Kidney glomerular epithelial cell (primary cell): Measurements from ENCODE around the gene PLXDC2.
"Not testable (repeated sequence)": the region's sequence is repeated elsewhere in the genome, so short reads cannot be mapped to it uniquely, and the experiment has no call there.

Experiments
- DNase-seq: peaks from one replicate; lab custom pipeline; 2025; lab: John Stamatoyannopoulos, UW

Gene PLXDC2

DNA sequence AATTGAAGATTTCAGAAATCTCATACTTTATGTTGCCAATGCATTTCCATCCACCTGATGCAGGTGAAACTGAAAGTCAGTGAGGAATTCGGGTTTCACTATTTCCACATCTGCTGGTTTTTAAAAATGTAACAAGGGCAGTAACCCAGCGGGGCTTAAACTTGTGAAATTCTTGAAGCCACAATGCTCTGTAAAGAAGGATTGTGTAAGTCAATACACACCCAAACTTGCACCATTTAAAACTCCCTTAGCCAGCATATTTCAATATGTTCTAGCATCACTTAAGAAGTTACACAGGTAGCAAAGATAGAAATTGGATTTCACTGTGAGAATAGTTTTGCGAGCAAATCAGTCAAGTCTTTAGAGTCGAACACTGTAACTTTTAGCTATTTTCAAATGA is 386.1 kb downstream of the PLXDC2 start:
- DNase-seq: no peak

DNA sequence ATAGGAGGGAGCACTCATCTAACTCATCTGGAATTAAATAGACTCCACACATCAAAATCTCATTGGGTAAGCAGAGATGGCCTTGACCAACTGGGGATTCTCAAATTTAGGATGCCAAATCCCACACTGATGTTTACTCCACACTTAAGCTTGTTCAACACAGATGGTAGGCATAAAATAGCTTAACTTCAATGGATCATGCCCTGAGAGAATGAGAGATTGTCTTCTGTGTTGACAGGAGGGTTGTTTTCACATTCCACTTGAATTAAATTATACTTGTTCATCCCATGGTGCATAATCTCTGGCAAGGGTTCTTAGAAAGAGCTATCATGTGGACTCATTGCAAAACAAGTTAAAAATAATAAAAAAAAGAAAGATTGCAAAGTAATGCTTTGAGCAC is 391.4 kb downstream of the PLXDC2 start:
- DNase-seq: no peak

DNA sequence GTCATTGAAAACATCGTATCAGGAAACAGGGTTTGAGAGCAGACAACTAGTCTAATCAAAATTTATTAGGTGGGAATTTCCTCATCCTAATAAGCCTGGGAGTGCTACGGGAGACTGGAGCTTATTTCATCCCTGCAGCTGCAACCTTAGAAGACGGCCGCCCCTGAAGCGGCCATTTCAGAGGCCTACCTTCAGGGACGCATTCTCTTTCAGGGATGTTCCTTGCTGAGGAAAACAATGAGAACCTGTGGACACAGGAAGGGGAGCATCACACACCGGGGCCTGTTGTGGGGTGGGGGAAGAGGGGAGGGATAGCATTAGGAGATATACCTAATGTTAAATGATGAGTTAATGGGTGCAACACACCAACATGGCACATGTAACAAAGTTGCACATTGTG is 392.9 kb downstream of the PLXDC2 start:
- DNase-seq: not testable (repeated sequence)

DNA sequence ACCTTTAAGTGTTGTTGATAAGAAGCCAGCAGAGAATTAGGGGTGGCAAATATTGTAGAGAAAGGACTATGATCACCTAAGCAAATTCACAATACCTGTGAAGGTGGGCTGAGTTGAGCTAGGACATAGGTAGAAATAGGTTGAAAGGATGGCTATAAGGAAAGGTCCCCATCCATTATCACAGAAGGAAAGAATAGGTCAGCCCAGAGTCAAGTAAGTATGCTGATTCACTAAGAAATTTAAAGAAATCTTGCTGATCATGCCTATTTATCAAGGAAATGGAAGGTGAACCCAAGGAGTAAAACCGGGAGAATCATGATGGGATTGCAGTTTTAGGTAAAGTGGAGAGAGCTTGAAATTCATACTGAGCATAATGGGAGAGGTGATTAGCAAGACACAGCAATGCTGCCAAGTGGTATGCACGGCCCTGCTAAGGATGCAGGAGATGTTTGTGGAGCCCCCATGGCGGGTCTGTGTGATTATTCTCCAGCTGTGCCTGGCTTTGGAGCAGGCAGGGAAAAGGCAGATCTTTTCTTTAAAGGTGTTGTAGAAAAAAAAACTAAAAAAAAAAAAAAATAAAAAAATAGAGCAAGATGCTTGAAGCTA is 399.4 kb downstream of the PLXDC2 start:
- no peak for DNase-seq

DNA sequence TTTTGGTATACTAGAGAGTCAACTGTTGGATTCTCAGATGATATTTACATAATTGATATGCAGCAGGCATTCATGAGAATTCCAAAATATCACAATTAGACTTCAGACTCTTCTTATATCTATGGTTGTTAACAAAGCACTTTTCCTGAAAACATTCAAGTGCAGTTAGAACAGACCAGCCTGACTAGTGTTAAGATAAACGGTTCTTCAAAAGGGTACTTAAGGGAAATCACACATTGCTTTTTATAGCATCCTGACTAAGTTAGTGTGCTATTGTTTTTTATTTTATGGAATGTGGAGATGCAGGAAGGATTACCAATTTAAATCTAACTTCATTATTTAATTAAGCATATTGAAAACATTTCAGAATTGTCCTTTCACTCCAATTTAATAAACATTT is 405.1 kb downstream of the PLXDC2 start:
- DNase-seq: no peak

DNA sequence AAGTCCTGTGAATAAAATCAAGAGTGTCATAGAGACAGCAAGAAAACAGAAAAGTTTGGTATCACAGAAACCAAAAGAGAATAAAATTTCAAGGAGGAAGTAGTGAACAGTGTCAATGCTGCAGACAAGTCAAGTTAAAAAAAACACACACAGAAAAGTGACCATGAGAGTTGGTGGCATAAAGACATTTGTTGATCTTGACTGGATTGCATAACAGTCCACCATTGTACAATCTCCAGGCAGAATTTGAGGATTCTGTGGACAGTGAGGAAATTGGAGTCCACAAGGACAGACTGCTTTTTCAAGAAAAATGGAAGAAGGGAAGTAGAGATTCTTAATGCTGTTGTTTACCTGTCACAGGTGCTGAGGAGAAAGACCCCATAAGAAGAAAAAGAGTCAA is 412.5 kb downstream of the PLXDC2 start:
- no peak for DNase-seq

DNA sequence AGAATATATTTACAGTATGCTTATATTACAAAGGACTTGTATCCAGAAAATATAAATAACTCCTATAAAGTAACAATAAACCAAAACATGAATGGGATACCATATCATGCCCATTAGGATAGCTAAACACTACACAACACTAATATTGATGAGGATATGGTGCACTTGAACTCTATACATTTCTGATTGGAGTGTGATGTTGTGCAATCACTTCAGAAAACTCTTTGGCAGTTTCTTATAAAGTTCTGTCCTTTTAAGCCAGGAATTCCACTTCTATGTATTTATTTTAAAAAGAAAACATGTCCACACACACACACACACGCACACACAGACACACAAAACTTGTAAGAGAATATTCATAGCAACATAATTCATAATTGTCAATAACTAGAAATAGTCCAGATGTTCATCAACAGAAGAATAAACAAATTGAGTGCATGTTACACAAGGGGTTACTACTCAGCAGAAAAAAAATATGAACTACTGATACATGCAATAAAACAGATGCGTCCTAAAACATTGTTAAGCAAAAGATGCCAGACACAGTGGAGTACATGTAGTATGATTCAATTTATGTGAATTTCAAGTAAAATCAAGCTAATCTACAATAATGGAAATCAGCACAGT is 416.0 kb downstream of the PLXDC2 start:
- no peak for DNase-seq

DNA sequence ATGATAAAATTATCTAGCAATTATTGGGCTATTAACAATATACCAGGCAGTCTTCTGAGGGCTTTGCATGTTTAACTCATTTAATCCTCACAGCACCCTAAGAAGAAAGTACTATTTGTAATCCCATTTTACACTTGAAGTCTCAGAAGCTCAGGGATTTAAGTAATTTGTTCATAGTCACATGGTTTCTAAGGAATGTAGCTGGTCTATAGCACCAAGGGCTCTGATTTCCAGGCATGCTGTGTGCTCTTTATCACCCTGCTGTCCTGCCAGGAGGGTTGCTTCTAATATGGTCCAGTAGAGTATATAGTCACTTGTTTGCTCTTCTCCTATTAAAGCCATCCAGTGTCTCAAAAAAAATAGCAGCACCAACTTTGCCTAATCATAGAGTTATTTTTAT is 417.2 kb downstream of the PLXDC2 start:
- no peak for DNase-seq

DNA sequence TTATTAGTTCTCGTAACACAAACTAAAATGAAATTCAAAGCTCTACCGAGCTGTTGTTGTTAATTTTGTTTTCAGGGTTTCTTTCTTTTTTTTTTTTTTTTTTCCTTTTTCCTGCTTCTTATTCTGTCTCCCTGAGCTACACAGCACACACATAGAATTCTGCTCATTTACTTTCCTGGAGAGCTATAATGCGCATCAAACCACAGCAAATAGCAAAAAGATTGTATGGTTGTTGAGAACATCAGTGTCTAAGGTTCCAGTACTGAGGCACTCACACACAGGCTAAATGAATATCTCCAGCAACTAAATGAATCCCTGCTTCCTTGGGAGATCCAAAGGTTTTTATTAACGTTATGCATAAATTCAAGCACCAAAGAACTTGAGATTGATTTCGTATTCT is 418.3 kb downstream of the PLXDC2 start:
- no peak for DNase-seq

DNA sequence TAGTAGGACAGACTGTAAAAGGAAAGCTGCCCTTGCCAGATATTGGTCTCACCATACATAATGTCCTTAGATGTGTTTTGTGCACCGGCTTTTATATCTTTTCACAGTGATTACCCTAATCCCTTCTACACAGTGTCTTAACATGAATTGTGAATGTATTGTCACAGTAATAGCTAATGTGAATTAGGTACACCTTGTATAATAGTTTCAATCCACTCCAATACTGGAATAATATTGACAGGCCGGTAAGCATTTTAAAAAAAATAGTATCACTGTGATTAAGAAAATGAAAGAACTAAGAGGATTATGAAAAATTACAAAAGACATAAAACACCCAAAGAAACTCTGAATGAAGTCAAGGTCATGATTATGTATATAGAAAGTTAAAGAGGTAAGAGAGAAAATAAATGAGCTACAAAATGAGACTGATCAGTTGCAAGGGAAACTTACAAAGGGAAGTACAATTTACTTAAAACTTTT is 420.9 kb downstream of the PLXDC2 start:
- DNase-seq: no peak

DNA sequence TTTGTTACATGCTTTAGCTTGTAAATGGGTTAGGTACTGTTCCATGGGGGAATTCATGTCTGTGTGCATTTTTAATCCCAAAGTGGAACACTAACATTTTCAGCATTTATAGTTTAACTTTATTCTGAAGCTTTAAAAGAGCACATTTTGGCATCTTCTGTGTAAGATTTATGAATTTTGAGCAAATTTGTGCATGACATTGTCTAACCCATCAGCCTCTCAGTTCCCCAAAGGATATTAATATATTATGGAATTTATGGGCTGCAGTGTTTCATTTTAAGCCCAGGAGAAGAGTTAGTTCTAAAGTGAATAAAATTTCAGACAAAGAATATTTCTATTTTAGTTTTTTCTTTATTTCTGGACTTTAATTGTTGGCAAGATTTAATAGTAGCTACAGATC is 421.4 kb downstream of the PLXDC2 start:
- no peak for DNase-seq

DNA sequence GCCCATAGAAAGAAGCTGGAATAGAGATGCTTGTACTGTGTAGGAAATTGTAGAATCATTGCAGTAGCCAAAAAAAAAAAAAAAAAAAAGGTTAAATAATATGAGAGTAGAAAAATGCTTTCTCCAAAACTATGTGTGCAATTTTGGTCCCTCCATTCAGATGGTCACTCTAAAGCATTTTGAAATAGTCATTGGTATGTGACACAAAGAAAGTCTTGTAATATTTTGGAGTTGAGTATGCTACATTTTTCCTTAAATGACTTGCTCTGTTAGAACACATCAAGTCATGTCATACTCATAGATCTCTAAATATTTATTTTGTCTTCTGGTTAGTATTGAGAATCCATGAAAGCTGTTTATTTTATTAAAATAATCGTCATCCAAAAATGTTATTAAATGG is 424.4 kb downstream of the PLXDC2 start:
- DNase-seq: no peak

DNA sequence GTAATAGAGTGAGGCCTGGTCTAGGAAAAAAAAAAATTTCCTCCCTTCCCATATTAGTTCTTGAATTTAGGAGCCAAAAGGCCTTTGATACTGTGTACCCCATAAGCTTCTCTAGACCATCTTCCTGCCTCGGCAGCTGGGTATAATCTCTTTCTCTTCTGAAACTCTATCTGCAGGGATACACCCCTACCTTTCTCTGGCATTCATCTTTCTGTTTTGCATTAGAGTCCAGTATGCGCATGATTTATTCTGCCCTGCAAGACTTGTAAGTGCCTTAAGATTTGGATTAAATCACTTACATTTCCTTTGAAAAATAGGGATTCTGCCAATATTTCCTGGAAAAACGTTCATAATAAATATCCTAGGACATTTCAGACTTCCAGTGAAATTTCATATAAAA is 431.2 kb downstream of the PLXDC2 start:
- DNase-seq: no peak

DNA sequence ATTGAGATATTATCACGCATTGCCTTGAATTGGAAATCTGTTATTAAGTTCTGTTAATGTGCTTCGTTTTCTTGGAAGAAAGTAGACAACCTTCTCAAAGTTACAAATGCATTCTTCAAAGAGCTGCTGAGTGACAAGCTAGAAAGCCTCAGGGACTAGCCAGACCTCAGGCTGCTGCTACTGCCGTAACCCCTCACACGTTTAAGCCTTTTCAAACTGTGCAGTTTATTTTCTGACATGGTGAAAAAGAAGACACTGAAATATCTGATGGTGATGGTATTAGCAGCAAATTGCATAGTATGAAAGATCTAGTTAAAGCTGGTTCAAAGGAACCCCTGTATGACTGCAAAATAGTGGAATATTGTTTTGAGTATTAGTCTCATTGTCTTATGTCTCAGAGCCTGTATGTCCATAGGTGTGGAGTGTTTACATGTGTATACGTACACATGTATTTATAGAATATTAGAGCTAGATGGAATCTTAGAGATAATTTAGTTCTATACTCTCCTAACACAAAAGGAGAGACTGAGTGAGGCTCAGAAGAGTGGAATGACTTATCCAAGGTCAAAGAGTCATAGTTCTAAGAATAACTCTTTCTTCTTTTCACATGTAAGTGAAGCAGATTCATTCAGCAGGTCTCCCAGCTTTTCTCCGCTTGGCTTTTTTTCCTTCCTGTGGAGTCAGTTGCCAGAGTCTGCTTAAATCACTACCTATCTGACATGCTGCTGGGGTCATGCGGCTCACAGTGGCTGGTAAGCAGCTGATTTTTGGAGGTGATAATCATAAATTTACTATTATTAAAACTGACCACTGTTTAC is 431.9 kb downstream of the PLXDC2 start:
- DNase-seq: no peak

DNA sequence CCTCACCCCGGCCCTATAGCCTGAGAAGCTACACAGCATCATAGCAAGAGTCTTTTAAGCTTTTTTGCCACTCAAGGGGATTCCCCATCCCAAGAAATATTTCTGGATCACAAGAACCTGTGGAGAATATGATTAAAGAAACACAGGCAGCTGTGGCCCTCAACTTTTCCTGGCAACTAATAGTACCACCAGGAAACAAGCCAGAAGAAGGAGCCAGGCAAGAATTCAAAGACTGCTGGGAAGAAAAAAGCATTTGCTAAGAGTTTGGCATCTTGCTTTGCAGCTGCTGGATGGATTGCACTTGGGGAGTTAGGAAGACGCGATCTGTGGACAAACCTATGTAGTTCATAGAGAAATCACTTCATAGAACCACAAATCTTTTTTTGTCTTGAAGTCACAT is 437.8 kb downstream of the PLXDC2 start:
- no peak for DNase-seq

DNA sequence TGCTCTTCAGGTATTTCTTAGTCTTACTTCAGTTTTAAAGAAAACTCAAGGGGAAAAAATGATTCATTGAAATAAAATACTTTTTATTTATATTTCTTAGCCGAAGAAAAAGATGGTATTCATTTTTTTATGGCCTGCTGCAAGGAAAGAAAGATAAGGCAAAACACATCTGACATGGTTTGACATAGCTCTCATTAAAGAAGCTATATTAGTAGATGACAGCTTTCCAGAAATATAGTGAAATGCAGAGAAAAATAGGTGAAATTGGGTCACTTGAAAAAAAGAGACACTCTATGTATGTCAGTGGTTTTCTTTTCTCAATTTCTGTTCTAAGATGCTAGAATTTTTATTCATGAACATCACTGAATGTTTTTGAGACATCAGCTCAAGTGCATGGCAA is 438.3 kb downstream of the PLXDC2 start:
- DNase-seq: no peak

DNA sequence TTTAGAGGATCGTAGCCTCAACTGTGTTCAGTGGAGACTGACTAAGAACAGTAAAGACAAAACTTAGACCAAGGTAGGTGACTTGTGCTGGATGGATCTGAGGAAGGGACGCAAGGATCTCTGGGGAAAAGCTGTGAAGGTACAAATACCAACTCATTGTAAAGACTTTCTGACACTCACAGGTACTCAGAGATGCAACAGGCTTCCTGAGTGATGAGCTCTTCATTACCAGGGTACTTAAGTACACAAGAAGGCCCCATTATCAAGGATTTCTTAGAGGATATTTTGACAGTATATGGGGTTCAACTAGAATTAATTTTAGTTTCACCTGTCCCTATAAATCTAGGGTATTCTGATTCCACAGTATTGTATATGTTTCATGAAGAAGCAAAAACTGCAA is 440.7 kb downstream of the PLXDC2 start:
- no peak for DNase-seq

DNA sequence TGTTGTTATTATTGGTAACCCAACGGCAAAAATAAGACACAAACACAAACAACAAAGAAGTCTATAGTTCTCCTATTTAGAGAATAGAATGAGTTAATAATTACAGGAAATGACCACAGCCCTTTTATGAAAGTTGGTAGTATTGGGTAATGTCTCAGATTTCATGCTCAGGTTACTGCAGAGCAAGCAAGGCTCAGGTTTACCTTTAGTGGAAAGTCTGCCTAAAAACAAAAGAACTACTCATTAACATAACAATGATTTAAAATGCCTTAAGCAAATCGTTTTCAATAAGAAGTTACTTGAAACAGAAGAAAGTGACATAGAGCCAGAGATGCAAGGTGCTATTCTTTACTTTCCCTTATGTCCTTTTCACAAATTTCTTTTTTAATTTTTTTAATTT is 441.2 kb downstream of the PLXDC2 start:
- peak; percentile 68 for DNase-seq

DNA sequence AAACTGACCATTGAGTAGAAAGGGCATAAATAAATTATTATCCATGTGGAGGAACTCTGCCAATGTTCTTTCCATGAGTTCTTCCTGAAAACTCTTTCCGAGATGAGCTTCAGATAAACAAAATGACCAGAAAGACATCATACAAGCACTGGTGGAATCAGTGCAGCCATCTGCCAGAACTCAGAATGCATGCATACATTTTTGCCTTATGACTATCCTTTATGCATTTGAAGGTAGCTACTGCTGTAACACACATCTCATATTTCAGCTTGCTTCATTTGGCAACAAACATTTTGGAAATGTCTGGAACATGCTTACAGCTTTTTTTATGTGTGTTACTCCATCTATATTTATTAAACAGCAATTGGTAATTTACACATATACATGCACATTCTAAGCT is 448.9 kb downstream of the PLXDC2 start:
- no peak for DNase-seq

DNA sequence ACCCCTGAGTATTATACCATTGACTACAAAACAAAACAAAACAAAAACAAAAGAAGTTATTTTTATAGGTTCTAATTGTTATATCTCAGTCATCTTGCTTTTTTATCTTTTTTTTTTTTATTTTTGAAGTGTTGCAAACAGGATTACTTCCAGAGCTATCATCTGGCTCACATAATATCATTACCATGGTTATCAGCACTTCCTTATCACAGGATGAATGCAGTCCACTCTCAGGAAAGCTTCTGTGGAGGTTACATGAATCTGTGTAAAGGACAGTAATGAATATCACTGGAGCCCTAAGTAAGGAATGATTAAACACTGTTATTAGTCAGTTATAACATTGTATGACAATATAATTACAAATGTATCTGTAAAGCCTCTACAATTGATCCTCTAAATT is 451.5 kb downstream of the PLXDC2 start:
- no peak for DNase-seq

DNA sequence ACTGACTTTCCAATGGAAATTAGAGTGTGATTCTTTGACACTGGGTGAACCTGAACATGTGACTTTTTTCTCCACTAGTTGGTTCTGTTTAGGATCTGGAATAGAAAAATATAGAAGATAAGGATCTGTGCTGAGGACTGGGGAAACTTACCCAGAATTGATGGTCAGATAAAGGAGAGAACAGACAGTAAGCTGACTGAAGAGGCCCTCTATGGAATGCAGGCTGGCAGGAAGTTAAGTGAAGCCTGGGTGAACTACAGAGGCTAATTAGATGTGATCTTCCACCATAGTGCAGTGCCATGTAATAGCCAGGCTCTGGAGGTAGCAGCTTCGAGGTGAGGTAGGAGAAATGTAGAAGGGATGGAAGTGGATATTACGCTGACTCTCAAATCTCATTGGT is 455.3 kb downstream of the PLXDC2 start:
- DNase-seq: no peak

DNA sequence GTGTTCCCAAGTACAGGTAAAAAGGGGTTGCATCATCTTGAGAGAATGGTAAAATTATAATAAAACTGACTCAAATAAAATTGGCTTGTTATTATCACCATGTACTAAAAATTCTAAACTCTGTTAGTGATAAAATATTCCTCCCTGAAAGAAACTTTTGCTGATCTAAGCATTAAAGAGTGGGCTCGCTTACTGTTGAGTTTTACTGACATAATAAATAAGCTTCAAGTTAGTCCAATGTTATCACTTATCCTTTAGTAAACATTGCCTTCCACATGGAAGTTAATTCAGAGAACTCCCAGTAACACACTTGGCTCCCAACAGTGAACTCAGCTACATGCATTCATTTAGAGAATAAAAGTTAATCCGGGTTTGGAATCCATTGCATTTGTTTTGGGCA is 456.4 kb downstream of the PLXDC2 start:
- no peak for DNase-seq

DNA sequence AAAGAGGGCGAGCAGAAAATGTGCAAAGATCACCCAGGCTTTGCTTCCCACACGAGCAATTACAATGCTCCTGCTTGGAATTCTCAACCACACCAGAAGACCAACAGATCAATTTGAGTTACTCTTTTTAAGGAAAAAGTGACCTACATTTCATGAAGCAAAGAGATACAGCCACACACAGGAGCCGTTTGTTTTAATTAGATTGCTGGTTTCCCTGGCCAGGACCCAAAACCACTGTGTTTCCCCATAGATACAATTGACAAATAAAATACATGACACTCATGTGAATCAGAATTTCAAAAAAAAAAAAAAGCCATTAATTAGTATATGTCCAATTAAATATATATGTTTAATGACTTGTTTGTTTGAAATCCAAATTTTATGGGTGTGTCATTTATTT is 458.3 kb downstream of the PLXDC2 start:
- DNase-seq: no peak
